Ectodermal cell (in vitro differentiated cells): ENCODE measurements around the gene ZDHHC7.

Experiments
- H3K27ac ChIP-seq: 2 replicates; pipeline ENCODE4 v1.7.0; 2013; ENCODE audit warnings: mild to moderate bottlenecking, low read depth, low read length; ENCODE audit not compliant: insufficient read depth, poor library complexity, severe bottlenecking
- H3K27me3 ChIP-seq: 2 replicates; pipeline ENCODE4 v1.7.0; 2013; ENCODE audit warnings: mild to moderate bottlenecking, low read length; ENCODE audit not compliant: insufficient read depth, control insufficient read depth, poor library complexity, severe bottlenecking
- H3K36me3 ChIP-seq: one replicate; pipeline ENCODE4 v1.7.0; 2013; ENCODE audit warnings: low read length; ENCODE audit not compliant: control insufficient read depth, insufficient read depth
- H3K4me1 ChIP-seq: one replicate; pipeline ENCODE4 v1.7.0; 2013; ENCODE audit warnings: low read length; ENCODE audit not compliant: control insufficient read depth, insufficient read depth
- H3K4me3 ChIP-seq: 2 replicates; pipeline ENCODE4 v1.7.0; 2013; ENCODE audit warnings: low read depth, low read length, control low read depth; ENCODE audit not compliant: insufficient read depth
- H3K9me3 ChIP-seq: 2 replicates; pipeline ENCODE4 v1.7.0; 2013; ENCODE audit warnings: mild to moderate bottlenecking, low read length, moderate library complexity; ENCODE audit not compliant: control insufficient read depth
- WGBS, 2 experiments: methylation state at CpG; one replicate each; pipeline ENCODE4 v1.1.7; 2013; ENCODE audit warnings: missing lambda C conversion rate in 2 of 2; 5-methylcytosine and 5-hydroxymethylcytosine counted together

The ZDHHC7 gene

GRCh38 chr16:84965428-84966415 lies 45.6 kb downstream of the ZDHHC7 start:
- Histone ChIP-seq H3K9me3 (no peaks in the 10 kb centered on the region), H3K27ac (no peak overlapping the region), H3K4me3 (no peak overlapping the region), H3K27me3 (no peaks in the 10 kb centered on the region), H3K4me1 (no peaks in the 10 kb centered on the region), H3K36me3 (no peaks in the 10 kb centered on the region)
- 88 to 91% methylated on average over 43 of the region's 43 CpGs for WGBS, 2 experiments

GRCh38 chr16:84964386-84965128 lies 46.8 kb downstream of the ZDHHC7 start:
- H3K4me3 ChIP-seq, result no peak overlapping the region
- H3K36me3 ChIP-seq, result no peaks in the 10 kb centered on the region
- H3K27me3 ChIP-seq, result no peaks in the 10 kb centered on the region
- H3K9me3 ChIP-seq, result no peaks in the 10 kb centered on the region
- H3K27ac ChIP-seq, result no peak overlapping the region
- WGBS, 2 experiments, result 94 to 96% methylated on average over 19 of the region's 19 CpGs
- no peaks in the 10 kb centered on the region for H3K4me1 ChIP-seq

- 78 to 83% methylated on average over 8 of the region's 8 CpGs for WGBS, 2 experiments
- Histone ChIP-seq H3K27me3 (no peaks in the 10 kb centered on the region), H3K27ac (no peak overlapping the region), H3K4me3 (no peak overlapping the region), H3K9me3 (no peaks in the 10 kb centered on the region), H3K36me3 (no peaks in the 10 kb centered on the region), H3K4me1 (no peaks in the 10 kb centered on the region)
Observed at GRCh38 chr16:84963066-84963465, 48.3 kb downstream of the ZDHHC7 start.

- H3K4me3 ChIP-seq, result no peak overlapping the region
- H3K27ac ChIP-seq, result no peak overlapping the region
- H3K4me1 ChIP-seq, result no peaks in the 10 kb centered on the region
- 94% methylated on average over 4 of the region's 4 CpGs for WGBS, 2 experiments
- no peaks in the 10 kb centered on the region for H3K36me3 ChIP-seq
- H3K9me3 ChIP-seq, result no peaks in the 10 kb centered on the region
- no peaks in the 10 kb centered on the region for H3K27me3 ChIP-seq
Observed at GRCh38 chr16:84960942-84961341, 50.4 kb downstream of the ZDHHC7 start.

- Histone ChIP-seq H3K9me3 (no peaks in the 10 kb centered on the region), H3K27me3 (no peaks in the 10 kb centered on the region), H3K27ac (no peak overlapping the region), H3K4me3 (no peak overlapping the region), H3K4me1 (no peaks in the 10 kb centered on the region), H3K36me3 (no peaks in the 10 kb centered on the region)
- WGBS, 2 experiments, result 93 to 95% methylated on average over 17 of the region's 17 CpGs
Observed at GRCh38 chr16:84959784-84960417, 51.4 kb downstream of the ZDHHC7 start.

- no peak overlapping the region for H3K27ac ChIP-seq
- no peak overlapping the region for H3K4me3 ChIP-seq
- WGBS, 2 experiments, result 90 to 91% methylated on average over 13 of the region's 13 CpGs
- H3K36me3 ChIP-seq, result no peaks in the 10 kb centered on the region
- H3K9me3 ChIP-seq, result no peaks in the 10 kb centered on the region
- no peaks in the 10 kb centered on the region for H3K27me3 ChIP-seq
- no peaks in the 10 kb centered on the region for H3K4me1 ChIP-seq
Observed at GRCh38 chr16:84959045-84959576, 52.2 kb downstream of the ZDHHC7 start.

- WGBS, 2 experiments, result 90 to 100% methylated on average over 1 of the region's 1 CpG
- no peaks in the 10 kb centered on the region for H3K36me3 ChIP-seq
- H3K27ac ChIP-seq, result no peak overlapping the region
- no peaks in the 10 kb centered on the region for H3K9me3 ChIP-seq
- H3K27me3 ChIP-seq, result no peaks in the 10 kb centered on the region
- no peak overlapping the region for H3K4me3 ChIP-seq
- peaks cover 6% of the 10 kb centered on the region for H3K4me1 ChIP-seq
Observed at GRCh38 chr16:84957792-84958191, 53.5 kb downstream of the ZDHHC7 start.

- Histone ChIP-seq H3K27ac (no peak overlapping the region), H3K27me3 (no peaks in the 10 kb centered on the region), H3K4me3 (no peak overlapping the region), H3K4me1 (peaks cover 9% of the 10 kb centered on the region), H3K9me3 (no peaks in the 10 kb centered on the region), H3K36me3 (no peaks in the 10 kb centered on the region)
- WGBS, 2 experiments, result 97 to 98% methylated on average over 4 to 5 of the region's 5 CpGs
Observed at GRCh38 chr16:84957192-84957591, 54.1 kb downstream of the ZDHHC7 start.

GRCh38 chr16:84955427-84955826 lies 55.9 kb downstream of the ZDHHC7 start:
- no peaks in the 10 kb centered on the region for H3K27me3 ChIP-seq
- no peak overlapping the region for H3K27ac ChIP-seq
- WGBS, 2 experiments, result 91 to 92% methylated on average over 6 of the region's 6 CpGs
- no peaks in the 10 kb centered on the region for H3K9me3 ChIP-seq
- H3K36me3 ChIP-seq, result no peaks in the 10 kb centered on the region
- H3K4me3 ChIP-seq, result no peak overlapping the region
- peaks cover 9% of the 10 kb centered on the region for H3K4me1 ChIP-seq
